ENCODE measurements around the gene POLR3C.

DNA sequence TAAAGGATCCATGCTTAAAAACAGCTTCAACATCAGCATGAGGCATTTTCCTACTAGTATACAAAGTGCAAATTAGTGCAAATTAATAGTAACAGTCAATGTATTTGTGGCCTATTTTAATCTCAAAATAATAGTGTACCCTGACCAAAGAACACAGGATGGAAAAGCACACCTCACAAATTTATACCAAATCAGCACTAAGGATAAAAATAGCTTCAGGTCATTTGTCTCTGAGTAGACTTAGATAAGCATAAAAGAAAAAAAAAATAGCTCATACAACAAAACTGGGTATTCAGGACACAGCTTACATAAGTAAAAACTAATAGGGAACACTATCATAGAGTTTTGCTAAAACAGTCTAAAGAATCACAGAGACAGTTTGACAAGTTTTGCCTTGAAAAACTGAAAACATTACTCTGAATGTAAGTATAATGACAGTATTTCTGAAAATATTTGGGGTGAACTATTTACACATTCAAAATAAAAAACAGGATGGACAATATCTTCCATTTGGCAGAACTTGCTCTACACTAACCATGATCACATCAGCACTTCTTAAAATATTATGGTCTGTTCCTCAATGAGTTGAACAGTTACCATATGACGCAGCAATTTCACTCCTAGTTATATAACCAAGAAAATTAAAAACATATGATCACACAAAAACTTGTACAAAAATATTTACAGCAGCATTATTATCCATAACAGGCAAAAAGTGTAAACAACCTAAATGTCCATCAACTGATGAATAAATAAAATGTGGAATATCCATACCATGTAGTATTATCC lies 46.4 kb upstream of the POLR3C start:
- TF ChIP-seq, protein P1, sequence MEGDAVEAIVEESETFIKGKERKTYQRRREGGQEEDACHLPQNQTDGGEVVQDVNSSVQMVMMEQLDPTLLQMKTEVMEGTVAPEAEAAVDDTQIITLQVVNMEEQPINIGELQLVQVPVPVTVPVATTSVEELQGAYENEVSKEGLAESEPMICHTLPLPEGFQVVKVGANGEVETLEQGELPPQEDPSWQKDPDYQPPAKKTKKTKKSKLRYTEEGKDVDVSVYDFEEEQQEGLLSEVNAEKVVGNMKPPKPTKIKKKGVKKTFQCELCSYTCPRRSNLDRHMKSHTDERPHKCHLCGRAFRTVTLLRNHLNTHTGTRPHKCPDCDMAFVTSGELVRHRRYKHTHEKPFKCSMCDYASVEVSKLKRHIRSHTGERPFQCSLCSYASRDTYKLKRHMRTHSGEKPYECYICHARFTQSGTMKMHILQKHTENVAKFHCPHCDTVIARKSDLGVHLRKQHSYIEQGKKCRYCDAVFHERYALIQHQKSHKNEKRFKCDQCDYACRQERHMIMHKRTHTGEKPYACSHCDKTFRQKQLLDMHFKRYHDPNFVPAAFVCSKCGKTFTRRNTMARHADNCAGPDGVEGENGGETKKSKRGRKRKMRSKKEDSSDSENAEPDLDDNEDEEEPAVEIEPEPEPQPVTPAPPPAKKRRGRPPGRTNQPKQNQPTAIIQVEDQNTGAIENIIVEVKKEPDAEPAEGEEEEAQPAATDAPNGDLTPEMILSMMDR (conservative IDR thresholded peaks at IDR 0.05; ENCODE audit: low read depth, low read length), result no peak
- TF ChIP-seq FOS (IDR thresholded peaks at IDR 0.05; ENCODE audit: low read depth, low read length), result no peak
